Activated T-helper 17 cell treated with anti-CD3 and anti-CD28 coated beads, Interleukin-2, amount 50 U/mL, for 72 hours (primary cell): ENCODE data around the gene RNF135. TPM values are rescaled to one million over a fixed set of nuclear protein-coding genes. Genes with fewer than 3 reads are reported as not detected.
"Not testable (repeated sequence)": the region's sequence is repeated elsewhere in the genome, so short reads cannot be mapped to it uniquely, and the experiment has no call there.

Experiments used
- ATAC-seq: fragments of 150-1000 bp; cut with Tn5 transposase; replicated peaks from 2 replicates; pipeline ENCODE4 v1.10.0; 2021; ENCODE audit warnings: mild to moderate bottlenecking, moderate library complexity
- H3K27ac Mint-ChIP-seq: one replicate; pipeline ENCODE4 v1.8.0; 2022; ENCODE audit warnings: mixed read lengths
- H3K27me3 Mint-ChIP-seq: one replicate; pipeline ENCODE4 v1.8.0; 2022; ENCODE audit warnings: mixed read lengths
- H3K36me3 Mint-ChIP-seq: one replicate; pipeline ENCODE4 v1.8.0; 2022; ENCODE audit warnings: low read depth, mild to moderate bottlenecking, mixed read lengths
- H3K4me1 Mint-ChIP-seq: one replicate; pipeline ENCODE4 v1.8.0; 2022; ENCODE audit warnings: mixed read lengths
- H3K4me3 Mint-ChIP-seq: one replicate; pipeline ENCODE4 v1.8.0; 2022; ENCODE audit warnings: mild to moderate bottlenecking, mixed read lengths
- H3K9me3 Mint-ChIP-seq: one replicate; pipeline ENCODE4 v1.8.0; 2022; ENCODE audit warnings: mixed read lengths
- total RNA-seq, 2 donors: library from RNA; stranded (reverse); gene quantifications; one replicate each; pipeline ENCODE4 v1.2.3, GENCODE V29; 2022

The RNF135 gene
- total RNA-seq, 2 donors from 2014 or later, result 4.0 to 4.4 TPM

- H3K9me3 Mint-ChIP-seq, H3K4me1 Mint-ChIP-seq, H3K27ac Mint-ChIP-seq, H3K27me3 Mint-ChIP-seq, H3K36me3 Mint-ChIP-seq, ATAC-seq: not testable (repeated sequence)
- peak overlapping the region; percentile 59 for H3K4me3 Mint-ChIP-seq
Observed at GRCh38 chr17:30967911-30968310, 2.9 kb upstream of the RNF135 start.

DNA sequence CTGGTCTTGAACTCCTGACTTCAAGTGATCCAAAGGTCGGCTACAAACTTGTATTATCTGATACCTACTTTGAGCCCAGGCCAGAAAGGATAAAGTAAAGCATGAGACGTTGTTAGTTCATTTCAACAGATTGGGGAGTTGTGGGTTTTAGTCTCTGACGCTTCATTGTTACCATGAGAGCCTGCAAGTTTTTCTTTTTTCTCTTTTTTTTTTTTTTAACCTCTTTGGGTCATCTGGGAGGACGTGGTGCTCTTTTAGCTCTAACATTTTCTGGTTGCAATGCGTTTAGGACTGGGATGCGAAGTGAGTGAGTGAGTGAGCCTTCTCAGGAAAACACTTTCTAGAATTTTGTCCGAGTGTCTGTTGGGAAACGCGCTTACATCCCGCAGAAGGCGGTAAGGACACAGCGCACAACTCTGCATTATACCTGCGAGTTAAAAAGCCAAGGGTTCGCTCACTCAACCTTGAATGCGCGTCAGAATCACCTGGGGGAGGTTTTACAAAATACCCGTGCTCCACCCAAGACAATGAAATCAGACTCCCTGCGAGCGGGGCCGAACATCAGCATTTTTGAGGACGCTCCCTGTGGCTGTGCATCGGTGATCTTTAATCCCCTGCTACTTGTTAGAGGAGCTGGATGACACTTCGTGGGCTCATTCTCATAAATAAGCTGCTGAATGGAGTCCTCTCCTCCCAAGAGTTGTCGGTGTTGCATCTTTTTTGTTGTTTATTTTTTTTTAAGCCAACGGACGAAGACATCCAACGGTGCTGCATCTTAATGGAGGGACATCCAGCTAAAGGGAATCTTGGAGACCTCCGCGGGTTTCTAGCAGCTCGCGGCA, 629 bp upstream of the RNF135 start:
- peak; percentile 31 for ATAC-seq

DNA sequence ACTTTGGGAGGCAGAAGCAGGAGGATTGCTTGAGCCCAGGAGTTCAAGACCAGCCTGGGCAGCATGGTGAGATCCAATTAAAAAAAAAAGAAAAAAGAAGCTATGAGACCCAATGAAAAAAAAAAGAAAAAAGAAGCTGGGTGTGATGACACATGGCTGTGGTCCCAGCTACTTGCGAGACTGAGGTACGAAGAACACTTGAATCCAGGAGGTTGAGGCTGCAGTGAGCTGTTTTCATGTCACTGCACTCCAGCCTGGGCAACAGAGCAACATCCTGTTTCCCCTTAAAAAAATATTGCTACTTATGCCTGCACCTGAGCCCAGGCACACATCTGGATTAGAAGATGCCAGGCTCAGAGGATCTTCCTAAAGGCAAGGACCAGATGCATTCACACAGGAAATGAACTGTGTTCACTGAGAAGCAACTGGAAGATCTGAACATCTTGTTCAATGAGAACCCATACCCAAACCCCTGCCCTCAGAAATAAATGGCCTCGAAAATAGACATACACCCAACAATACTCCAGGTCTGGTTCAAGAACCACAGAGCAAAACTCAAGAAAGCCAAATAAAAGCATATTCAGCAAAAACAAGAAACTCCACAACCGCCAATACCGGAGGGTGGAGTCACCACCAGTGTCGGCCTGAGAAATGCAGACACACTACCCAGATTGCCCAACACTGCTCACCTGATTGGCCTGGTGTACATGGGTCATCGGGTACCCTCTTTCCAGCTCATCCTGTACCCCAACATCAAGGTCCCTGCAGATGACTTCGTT, 4.4 kb downstream of the RNF135 start:
- Mint-ChIP-seq H3K4me3 (no peak overlapping the region), H3K4me1 (peaks cover 5% of the 10 kb centered on the region), H3K27ac (no peak overlapping the region), H3K27me3 (no peaks in the 10 kb centered on the region), H3K36me3 (no peaks in the 10 kb centered on the region), H3K9me3 (no peaks in the 10 kb centered on the region)
- ATAC-seq, result no peak

More for the DNA sequence above, 629 bp upstream of the RNF135 start:
- Mint-ChIP-seq H3K27me3 (no peaks in the 10 kb centered on the region), H3K4me1 (peaks cover 5% of the 10 kb centered on the region), H3K36me3 (no peaks in the 10 kb centered on the region), H3K9me3 (no peaks in the 10 kb centered on the region), H3K27ac (peak overlapping the region; percentile 90), H3K4me3 (peak overlapping the region; percentile 96)

GRCh38 chr17:30979919-30980318, 9.1 kb downstream of the RNF135 start:
- H3K4me1 Mint-ChIP-seq, ATAC-seq, H3K27ac Mint-ChIP-seq, H3K4me3 Mint-ChIP-seq, H3K9me3 Mint-ChIP-seq, H3K27me3 Mint-ChIP-seq, H3K36me3 Mint-ChIP-seq: not testable (repeated sequence)

DNA sequence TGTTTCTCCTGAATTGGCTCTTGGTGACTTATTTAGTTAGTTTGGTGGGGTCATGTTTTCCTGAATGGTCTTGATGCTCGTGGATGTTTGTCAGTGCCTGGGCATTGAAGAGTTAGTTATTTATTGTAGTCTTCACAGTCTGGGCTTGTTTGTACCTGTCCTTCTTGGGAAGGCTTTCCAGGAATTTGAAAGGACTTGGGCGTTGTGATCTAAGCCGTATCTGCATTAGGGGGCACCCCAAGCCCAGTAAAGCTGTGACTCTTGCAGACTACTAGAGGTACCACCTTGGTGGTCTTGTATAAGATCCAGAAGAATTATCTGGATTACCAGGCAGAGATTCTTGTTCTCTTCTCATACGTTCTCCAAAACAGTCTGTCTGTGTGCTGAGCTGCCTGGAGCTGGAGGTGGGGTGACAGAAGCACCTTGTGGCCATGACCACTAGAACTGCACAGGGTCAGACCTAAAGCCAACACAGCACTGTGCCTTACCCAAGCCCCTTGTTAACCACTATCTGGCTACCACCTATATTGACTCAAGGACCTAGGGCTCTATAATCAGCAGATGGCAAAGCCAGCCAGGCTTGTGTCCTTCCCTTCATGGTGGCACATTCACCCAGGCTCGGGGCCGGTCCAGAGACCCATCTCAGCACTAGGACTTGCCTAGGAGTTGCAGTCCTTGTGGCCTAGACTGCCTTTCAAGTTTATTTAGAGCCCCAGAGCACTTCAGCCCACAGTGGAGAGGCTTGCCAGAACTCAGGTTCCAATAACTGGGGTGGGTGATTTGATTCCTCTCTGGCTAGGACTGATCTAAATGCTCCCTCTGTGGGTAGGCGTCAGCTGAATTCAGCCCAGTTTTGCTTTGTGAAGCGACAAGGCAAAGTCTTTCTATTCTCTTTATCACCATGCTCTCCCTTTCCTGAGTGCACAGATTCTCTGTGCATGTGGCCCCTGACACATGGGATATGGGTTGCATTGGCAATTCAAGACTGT, 11.0 kb downstream of the RNF135 start:
- Mint-ChIP-seq H3K36me3 (peaks cover 13% of the 10 kb centered on the region), H3K4me3 (peak overlapping the region; percentile 35), H3K27ac (peak overlapping the region; percentile 79), H3K27me3 (no peaks in the 10 kb centered on the region), H3K4me1 (peaks cover 9% of the 10 kb centered on the region), H3K9me3 (no peaks in the 10 kb centered on the region)
- peak; percentile 57 for ATAC-seq

DNA sequence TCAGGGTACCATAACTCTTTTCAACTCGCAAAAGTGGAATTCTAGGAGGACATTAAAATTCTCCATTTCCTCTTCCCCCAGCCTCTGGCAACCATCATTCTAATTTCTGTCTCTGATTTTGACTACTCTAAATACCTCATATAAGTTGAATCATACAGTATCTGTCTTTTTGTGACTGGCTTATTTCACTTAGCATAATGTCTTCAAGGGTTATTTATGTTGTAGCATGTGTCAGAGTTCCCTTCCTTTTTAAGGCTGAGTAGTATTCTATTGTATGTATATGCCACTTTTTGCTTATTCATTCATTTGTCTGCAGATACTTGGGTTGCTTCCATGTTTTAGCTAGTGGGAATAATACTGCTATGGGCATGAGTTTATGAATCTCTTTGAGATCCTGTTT, 12.0 kb downstream of the RNF135 start:
- peak overlapping the region; percentile 35 for H3K4me3 Mint-ChIP-seq
- H3K27ac Mint-ChIP-seq, result peak overlapping the region; percentile 79
- no peaks in the 10 kb centered on the region for H3K9me3 Mint-ChIP-seq
- ATAC-seq, result peak; percentile 87
- H3K27me3 Mint-ChIP-seq, result no peaks in the 10 kb centered on the region
- H3K36me3 Mint-ChIP-seq, result peaks cover 17% of the 10 kb centered on the region
- peaks cover 9% of the 10 kb centered on the region for H3K4me1 Mint-ChIP-seq

- H3K27me3 Mint-ChIP-seq, result no peaks in the 10 kb centered on the region
- ATAC-seq, result no peak
- no peak overlapping the region for H3K4me3 Mint-ChIP-seq
- H3K36me3 Mint-ChIP-seq, result peaks cover 19% of the 10 kb centered on the region
- no peaks in the 10 kb centered on the region for H3K4me1 Mint-ChIP-seq
- no peak overlapping the region for H3K27ac Mint-ChIP-seq
- H3K9me3 Mint-ChIP-seq, result no peaks in the 10 kb centered on the region
Observed at GRCh38 chr17:30990458-30990857, 19.6 kb downstream of the RNF135 start.

DNA sequence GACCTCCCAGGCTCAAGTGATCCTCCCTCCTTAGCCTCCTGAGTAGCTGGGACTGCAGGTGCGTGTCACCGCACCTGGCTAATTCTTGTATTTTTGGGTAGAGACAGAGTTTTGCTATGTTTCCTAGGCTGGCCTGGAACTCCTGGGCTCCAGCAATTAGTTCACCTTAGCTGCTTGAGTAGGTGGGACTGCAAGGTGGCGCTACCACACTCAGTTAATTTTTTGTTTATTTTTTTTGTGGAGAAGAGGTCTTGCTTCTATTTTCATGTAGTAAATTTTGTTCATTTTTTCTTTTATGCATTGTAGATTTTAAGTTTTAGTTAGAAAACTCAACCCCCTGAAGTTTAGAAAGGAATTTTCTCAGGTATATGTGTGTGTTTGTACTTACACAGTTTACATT, 21.7 kb downstream of the RNF135 start:
- H3K27me3 Mint-ChIP-seq, result no peaks in the 10 kb centered on the region
- no peaks in the 10 kb centered on the region for H3K4me1 Mint-ChIP-seq
- H3K4me3 Mint-ChIP-seq, result no peak overlapping the region
- no peak for ATAC-seq
- no peak overlapping the region for H3K27ac Mint-ChIP-seq
- H3K9me3 Mint-ChIP-seq, result no peaks in the 10 kb centered on the region
- peaks cover 10% of the 10 kb centered on the region for H3K36me3 Mint-ChIP-seq

- Mint-ChIP-seq H3K36me3 (peaks cover 12% of the 10 kb centered on the region), H3K27me3 (no peaks in the 10 kb centered on the region), H3K27ac (no peak overlapping the region), H3K9me3 (no peaks in the 10 kb centered on the region), H3K4me3 (no peak overlapping the region), H3K4me1 (no peaks in the 10 kb centered on the region)
- ATAC-seq, result no peak
Observed at GRCh38 chr17:30995347-30995746, 24.5 kb downstream of the RNF135 start.

GRCh38 chr17:30996486-30996885, 25.6 kb downstream of the RNF135 start:
- Mint-ChIP-seq H3K4me1 (no peaks in the 10 kb centered on the region), H3K4me3 (no peak overlapping the region), H3K27ac (no peak overlapping the region), H3K9me3 (no peaks in the 10 kb centered on the region), H3K27me3 (no peaks in the 10 kb centered on the region), H3K36me3 (peaks cover 12% of the 10 kb centered on the region)
- ATAC-seq, result no peak

GRCh38 chr17:30997270-30997669, 26.4 kb downstream of the RNF135 start:
- H3K9me3 Mint-ChIP-seq, result no peaks in the 10 kb centered on the region
- ATAC-seq, result no peak
- H3K27ac Mint-ChIP-seq, result no peak overlapping the region
- H3K36me3 Mint-ChIP-seq, result peaks cover 12% of the 10 kb centered on the region
- H3K27me3 Mint-ChIP-seq, result no peaks in the 10 kb centered on the region
- no peak overlapping the region for H3K4me3 Mint-ChIP-seq
- no peaks in the 10 kb centered on the region for H3K4me1 Mint-ChIP-seq

- Mint-ChIP-seq H3K27ac (no peak overlapping the region), H3K36me3 (peaks cover 12% of the 10 kb centered on the region)
- ATAC-seq, result peak; percentile 26
Observed at GRCh38 chr17:30997842-30998241, 27.0 kb downstream of the RNF135 start.

GRCh38 chr17:31002047-31002446, 31.2 kb downstream of the RNF135 start:
- Mint-ChIP-seq H3K27me3 (no peaks in the 10 kb centered on the region), H3K9me3 (no peaks in the 10 kb centered on the region), H3K4me3 (no peak overlapping the region), H3K4me1 (no peaks in the 10 kb centered on the region), H3K36me3 (peaks cover 12% of the 10 kb centered on the region), H3K27ac (peak overlapping the region; percentile 37)
- ATAC-seq, result no peak

More at GRCh38 chr17:30997842-30998241, 27.0 kb downstream of the RNF135 start:
- H3K9me3 Mint-ChIP-seq, result no peaks in the 10 kb centered on the region
- H3K4me3 Mint-ChIP-seq, result no peak overlapping the region
- H3K27me3 Mint-ChIP-seq, result no peaks in the 10 kb centered on the region
- no peaks in the 10 kb centered on the region for H3K4me1 Mint-ChIP-seq

DNA sequence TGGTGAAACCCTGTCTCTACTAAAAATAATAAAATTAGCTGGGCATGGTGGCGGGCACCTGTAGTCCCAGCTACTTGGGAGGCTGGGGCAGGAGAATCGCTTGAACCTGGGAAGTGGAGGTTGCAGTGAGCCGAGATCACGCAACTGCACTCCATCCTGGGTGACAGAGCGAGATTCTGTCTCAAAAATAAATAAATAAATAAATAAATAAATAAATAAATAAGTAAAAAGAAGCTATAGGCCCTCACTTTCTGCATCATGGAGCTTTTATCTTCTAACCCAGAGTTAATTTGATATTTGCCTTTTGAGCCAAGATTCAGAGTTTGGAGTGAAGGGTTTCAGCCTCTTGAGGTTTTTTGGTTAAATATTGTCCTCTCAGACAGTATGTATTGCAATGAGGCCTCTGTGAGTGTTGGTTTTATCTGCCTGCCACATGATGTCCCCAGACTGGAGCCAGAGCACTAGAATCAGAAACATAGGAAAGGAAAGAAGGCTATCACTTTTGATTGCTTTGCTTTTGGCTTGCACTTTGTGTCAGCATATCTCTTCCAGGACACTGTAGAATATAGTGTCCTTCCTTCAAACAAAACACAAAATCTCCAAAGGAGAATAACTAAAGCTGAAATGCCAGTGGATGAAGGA, 32.5 kb downstream of the RNF135 start:
- Mint-ChIP-seq H3K27ac (no peak overlapping the region), H3K9me3 (no peaks in the 10 kb centered on the region), H3K4me3 (no peak overlapping the region), H3K36me3 (peaks cover 4% of the 10 kb centered on the region), H3K4me1 (peaks cover 5% of the 10 kb centered on the region), H3K27me3 (no peaks in the 10 kb centered on the region)
- ATAC-seq, result no peak
